NB4 (cell line): Measurements from ENCODE around the gene PERM1.
"Not testable (repeated sequence)": the region's sequence is repeated elsewhere in the genome, so short reads cannot be mapped to it uniquely, and the experiment has no call there.

Experiments used
- DNase-seq: peaks from one replicate; pipeline ENCODE4 v3.0.0; 2010; ENCODE audit warnings: low read depth
- H3K4me3 ChIP-seq: one replicate; pipeline ENCODE4 v1.5.1; 2011; ENCODE audit warnings: mild to moderate bottlenecking, low read depth, low read length, moderate library complexity
- MYC ChIP-seq: IDR thresholded peaks from 2 replicates; pipeline ENCODE4 v1.6.1; 2011; ENCODE audit warnings: low read depth, low read length
- POLR2A ChIP-seq: IDR thresholded peaks from 2 replicates; pipeline ENCODE4 v1.6.1; 2011; ENCODE audit warnings: mild to moderate bottlenecking; ENCODE audit not compliant: insufficient read length; ENCODE audit errors: extremely low read depth
- TF ChIP-seq, protein P1 (sequence below): IDR thresholded peaks from 2 replicates; pipeline ENCODE4 v1.6.1; 2011; ENCODE audit warnings: low read depth, low read length
- TF ChIP-seq, protein P2 (sequence below): IDR thresholded peaks from one replicate; pipeline ENCODE4 v1.5.1; 2012; ENCODE audit warnings: low read depth, low read length

PERM1 gene

DNA sequence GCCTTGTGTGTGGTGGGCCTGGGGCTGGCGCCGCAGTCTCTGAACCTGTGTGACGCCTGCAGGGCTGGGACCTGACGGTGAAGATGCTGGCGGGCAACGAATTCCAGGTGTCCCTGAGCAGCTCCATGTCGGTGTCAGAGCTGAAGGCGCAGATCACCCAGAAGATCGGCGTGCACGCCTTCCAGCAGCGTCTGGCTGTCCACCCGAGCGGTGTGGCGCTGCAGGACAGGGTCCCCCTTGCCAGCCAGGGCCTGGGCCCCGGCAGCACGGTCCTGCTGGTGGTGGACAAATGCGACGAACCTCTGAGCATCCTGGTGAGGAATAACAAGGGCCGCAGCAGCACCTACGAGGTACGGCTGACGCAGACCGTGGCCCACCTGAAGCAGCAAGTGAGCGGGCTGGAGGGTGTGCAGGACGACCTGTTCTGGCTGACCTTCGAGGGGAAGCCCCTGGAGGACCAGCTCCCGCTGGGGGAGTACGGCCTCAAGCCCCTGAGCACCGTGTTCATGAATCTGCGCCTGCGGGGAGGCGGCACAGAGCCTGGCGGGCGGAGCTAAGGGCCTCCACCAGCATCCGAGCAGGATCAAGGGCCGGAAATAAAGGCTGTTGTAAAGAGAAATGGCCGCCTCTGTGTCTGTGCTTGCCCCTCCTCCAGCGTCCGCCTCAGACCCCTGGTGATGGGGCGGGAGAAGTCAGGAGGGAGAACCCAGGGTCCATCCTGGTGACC, 32.2 kb upstream of the PERM1 start:
- DNase-seq: peak; percentile 54
- TF ChIP-seq MYC (no peak), POLR2A (no peak)
- TF ChIP-seq, protein P1, sequence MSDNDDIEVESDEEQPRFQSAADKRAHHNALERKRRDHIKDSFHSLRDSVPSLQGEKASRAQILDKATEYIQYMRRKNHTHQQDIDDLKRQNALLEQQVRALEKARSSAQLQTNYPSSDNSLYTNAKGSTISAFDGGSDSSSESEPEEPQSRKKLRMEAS: no peak
- TF ChIP-seq, protein P2, sequence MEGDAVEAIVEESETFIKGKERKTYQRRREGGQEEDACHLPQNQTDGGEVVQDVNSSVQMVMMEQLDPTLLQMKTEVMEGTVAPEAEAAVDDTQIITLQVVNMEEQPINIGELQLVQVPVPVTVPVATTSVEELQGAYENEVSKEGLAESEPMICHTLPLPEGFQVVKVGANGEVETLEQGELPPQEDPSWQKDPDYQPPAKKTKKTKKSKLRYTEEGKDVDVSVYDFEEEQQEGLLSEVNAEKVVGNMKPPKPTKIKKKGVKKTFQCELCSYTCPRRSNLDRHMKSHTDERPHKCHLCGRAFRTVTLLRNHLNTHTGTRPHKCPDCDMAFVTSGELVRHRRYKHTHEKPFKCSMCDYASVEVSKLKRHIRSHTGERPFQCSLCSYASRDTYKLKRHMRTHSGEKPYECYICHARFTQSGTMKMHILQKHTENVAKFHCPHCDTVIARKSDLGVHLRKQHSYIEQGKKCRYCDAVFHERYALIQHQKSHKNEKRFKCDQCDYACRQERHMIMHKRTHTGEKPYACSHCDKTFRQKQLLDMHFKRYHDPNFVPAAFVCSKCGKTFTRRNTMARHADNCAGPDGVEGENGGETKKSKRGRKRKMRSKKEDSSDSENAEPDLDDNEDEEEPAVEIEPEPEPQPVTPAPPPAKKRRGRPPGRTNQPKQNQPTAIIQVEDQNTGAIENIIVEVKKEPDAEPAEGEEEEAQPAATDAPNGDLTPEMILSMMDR: no peak

DNA sequence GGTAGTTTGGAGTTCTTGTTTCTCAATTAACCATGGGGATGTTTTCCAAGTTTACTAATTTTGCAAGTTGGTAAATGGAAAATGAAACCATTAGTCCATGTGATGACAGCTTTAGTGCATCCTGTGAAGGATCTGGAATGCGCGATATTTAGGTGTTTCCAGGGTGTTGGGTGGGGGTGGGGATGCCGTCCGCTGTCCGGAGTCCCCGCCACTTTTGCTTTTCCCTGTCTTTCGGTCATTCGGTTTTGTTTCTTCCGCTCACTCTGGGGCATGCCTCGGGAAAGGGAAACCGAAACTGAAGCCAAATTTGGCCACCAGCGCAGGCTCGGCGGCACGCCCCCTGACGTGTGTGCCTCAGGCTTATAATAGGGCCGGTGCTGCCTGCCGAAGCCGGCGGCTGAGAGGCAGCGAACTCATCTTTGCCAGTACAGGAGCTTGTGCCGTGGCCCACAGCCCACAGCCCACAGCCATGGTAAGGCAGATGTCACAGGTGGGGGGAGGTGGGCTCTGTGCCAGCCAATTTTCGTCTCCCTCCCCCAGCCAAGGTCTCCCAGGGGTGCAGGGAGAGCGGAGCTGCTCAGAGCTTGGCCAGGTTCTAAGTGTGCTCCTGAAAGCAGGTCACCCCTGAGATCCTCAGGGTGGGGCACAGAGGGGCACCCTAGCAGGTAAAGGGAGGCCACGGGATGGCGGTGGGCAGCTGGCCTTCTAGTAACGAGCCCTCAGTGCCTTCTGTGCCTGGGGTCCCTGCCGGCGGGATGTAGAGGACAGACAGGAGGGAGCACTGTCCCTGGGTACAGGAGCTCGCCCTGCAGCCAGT, 31.4 kb upstream of the PERM1 start, which contains the start of gene ISG15:
ISG15 (plus strand) TSS at position 393 of the 817 bp plus-strand sequence; CDS start at position 470, 77 bp downstream.
- peak; percentile 88 for DNase-seq
- H3K4me3 ChIP-seq: peak within 1 kb of the TSS; percentile 76
- TF ChIP-seq, protein P2: no peak
- TF ChIP-seq, protein P1: peak; percentile 70; the same call in 1 of the 2 replicates
- TF ChIP-seq MYC: peak; percentile 67
- TF ChIP-seq POLR2A: peak; percentile 62

More for the DNA sequence above, 32.2 kb upstream of the PERM1 start:
- H3K4me3 ChIP-seq: peak overlapping the region; percentile 76

DNA sequence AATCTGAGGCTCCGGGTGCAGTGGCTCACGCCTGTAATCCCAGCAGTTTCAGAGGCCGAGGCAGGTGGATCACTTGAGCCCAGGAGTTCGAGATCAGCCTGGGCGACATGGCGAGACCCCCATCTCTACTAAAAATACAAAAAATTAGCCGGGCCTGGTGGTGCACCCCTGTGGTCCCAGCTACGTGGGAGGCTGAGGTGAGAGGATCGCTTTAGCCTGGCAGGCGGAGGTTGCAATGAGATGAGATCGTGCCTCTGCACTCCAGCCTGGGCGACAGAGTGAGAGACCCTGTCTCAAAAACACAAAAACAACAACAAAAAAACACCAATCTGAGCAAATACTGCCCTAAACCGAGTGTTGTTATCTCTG, 30.8 kb upstream of the PERM1 start:
- peak overlapping the region; percentile 76 for H3K4me3 ChIP-seq
- DNase-seq: not testable (repeated sequence)

DNA sequence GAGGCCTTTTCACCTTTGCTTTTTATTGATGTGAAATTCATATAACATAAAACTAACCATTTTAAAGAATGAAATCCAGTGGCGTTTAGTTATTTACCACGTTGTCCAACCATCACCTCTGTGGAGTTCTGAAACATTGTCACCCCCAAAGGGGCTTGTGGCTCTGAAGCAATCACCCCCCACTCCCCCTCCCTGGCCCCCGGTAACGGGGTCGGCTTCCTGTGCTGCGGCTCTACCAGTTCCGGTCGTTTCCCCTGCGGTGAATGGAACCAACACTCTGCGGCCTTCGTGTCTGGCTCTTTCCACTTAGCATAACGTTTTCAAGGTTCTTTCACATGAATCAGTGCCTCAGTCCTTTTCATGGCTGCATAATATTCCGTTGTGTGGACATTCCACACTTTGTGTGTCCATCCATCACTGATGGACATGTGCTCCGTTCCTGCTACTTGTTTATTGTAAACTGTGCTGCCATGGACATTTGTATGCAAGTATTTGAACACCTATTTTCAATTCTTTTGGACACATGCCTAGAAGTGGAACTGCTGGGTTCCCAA, 29.6 kb upstream of the PERM1 start:
- H3K4me3 ChIP-seq: no peak overlapping the region
- TF ChIP-seq, protein P1: no peak
- TF ChIP-seq, protein P2: no peak
- TF ChIP-seq POLR2A (no peak), MYC (no peak)
- no peak for DNase-seq

GRCh38 chr1:1010131-1010530, 28.2 kb upstream of the PERM1 start:
- DNase-seq, H3K4me3 ChIP-seq: not testable (repeated sequence)

DNA sequence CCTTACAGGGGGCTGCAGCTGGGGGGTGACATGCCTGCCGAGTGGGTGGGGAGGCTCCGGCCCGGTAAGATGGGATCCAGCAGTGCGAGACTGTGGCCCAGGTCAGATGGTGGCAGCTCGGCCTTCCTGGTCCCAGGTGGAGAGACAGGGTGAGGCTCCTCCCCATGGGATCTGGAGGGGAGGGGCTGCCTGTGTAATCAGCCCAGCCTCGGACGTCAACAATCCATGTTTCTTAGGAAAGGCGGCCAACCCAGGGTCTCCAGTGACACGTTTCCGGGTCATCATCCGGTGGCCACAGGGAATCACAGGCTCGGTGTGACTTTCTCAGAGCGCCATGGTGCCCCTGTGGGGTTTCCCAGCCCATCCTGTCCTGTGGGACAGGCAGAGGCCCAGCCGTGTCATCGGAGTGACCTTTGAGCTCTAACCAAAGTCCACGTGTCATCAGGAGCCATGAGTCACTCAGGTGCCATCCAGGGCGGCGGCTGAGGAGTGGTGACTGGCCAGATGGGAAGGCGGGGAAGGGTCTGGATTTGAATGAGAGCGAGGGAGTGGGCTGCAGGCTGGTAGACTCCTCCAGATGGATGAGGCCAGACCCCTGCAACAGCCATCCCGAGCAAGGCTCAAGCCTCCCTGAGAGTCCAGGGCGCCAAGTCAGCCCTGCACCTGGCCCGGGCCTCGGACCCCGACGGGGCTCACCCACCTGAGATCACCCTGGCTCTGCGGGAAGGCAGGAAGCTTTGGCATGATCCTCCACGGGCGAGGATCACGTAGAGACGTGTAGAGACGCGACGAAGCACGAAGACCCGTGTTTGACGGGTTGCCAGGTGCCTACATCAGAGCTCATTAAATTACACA, 24.6 kb upstream of the PERM1 start:
- H3K4me3 ChIP-seq: no peak overlapping the region
- DNase-seq: no peak
- TF ChIP-seq, protein P1: no peak
- TF ChIP-seq MYC: no peak
- no peak for TF ChIP-seq POLR2A
- TF ChIP-seq, protein P2: no peak
